GM12873 (cell line): ENCODE data around the gene INPP5J.

ENCODE experiments used
- TF ChIP-seq, protein P1 (sequence below): IDR thresholded peaks from 2 replicates; pipeline ENCODE4 v1.5.1; 2012; ENCODE audit warnings: low read depth, mild to moderate bottlenecking, moderate library complexity, low read length, control low read depth; ENCODE audit not compliant: insufficient read depth; ENCODE audit errors: missing control alignments

Gene INPP5J

GRCh38 chr22:31170971-31171370, 48.2 kb downstream of the INPP5J start:
- TF ChIP-seq, protein P1, sequence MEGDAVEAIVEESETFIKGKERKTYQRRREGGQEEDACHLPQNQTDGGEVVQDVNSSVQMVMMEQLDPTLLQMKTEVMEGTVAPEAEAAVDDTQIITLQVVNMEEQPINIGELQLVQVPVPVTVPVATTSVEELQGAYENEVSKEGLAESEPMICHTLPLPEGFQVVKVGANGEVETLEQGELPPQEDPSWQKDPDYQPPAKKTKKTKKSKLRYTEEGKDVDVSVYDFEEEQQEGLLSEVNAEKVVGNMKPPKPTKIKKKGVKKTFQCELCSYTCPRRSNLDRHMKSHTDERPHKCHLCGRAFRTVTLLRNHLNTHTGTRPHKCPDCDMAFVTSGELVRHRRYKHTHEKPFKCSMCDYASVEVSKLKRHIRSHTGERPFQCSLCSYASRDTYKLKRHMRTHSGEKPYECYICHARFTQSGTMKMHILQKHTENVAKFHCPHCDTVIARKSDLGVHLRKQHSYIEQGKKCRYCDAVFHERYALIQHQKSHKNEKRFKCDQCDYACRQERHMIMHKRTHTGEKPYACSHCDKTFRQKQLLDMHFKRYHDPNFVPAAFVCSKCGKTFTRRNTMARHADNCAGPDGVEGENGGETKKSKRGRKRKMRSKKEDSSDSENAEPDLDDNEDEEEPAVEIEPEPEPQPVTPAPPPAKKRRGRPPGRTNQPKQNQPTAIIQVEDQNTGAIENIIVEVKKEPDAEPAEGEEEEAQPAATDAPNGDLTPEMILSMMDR = no peak

DNA sequence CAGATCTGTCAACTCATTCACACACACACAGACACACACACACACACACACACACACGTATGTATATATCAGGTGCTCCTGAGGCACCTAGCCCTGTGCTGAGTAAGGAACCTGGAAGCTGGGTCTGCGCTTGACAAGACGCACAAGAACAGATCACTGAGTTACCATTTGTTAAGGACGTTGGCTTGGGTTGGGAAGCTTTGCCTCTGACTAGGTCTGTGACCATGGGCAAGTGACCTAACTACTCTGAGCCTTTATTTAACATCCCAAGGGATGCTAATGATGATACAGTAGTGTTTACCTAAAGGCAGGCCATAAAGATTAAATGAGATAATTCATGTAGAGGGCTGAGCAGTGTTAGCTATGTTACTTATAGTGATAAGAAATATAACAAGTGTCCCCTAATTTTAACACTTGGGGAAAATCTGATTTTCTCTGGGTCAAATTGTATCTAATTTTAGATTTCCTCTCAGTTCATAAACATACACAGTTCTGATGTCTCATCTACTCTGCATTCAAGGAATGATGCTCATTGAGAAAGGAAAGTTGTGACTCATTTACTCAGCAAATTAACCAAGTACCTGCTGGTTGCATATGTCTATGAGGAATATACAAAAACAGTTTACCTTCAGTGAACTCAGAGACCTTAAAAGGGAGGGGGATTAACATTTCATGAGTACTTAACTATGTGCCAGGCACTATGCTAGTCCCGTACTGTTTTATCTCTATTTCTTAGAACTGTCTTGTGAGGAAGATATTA, 50.8 kb downstream of the INPP5J start:
- TF ChIP-seq, protein P1 = no peak

DNA sequence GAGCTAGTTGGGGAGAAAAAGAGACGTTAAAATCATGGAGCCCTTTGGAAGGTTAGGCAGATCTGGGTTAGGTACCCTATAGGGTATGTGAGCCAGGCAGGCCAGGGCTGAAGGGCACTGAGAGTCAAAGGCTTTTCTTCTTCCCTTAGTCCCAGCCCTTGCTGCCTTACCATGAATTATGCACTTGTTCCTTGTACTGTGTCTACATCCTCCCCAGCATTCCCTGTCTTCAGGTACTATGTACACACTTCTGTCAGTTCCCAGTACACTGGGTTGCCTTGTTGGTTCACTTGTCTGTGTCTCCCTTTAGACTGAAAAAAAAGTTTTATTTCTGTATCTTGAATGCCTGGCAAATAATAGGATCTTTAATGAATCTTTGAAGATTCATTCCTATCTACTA, 54.2 kb downstream of the INPP5J start:
- TF ChIP-seq, protein P1 = no peak

- TF ChIP-seq, protein P1 = no peak
These were observed 54.8 kb downstream of the INPP5J start for GRCh38 chr22:31177420-31178162.

DNA sequence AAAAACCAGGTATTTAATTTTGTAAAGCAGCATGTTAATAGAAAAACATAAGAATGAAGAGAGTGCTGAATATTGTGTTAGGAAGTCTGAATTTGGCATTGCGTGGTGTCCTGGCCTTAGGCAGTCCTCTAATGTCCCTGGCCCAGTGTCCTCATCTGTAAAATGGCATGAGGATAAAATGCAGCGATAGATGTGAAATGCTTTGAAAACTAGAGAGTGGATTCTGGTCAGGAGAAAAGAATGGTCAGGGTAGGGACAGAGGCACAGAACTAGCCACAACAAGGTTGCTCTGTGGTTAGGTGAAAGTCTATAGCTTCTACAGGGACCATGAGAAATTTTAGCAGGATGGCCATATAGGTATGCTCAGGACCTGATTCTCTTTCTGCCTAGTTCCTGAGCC, 56.1 kb downstream of the INPP5J start:
- TF ChIP-seq, protein P1 = no peak

DNA sequence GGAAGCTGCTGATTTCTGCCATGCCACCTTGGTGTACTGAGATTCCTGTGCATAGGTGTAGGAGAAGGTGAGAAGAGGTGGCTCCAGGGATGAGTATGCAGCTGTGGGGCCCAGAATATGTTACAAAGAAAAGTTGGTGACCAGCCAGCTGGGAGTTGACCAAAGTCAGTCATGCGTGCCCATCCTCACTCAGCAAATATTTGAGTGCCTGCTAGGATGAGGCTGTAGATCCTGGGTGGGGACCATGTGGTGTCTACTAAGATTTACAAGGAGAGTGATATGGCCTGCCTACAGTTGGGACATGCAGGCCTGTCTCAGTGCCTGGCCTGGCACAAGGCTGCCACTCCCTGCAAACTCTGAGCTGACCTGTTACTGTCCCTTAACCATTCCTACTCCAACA, 56.6 kb downstream of the INPP5J start:
- TF ChIP-seq, protein P1 = no peak

GRCh38 chr22:31184015-31184414, 61.2 kb downstream of the INPP5J start:
- TF ChIP-seq, protein P1 = no peak
